HG03520 (cell line): Measurements from ENCODE around the gene TOR3A.
"Not testable (repeated sequence)": the region's sequence is repeated elsewhere in the genome, so short reads cannot be mapped to it uniquely, and the experiment has no call there.

Source experiments
- ATAC-seq: cut with Tn5 transposase; IDR thresholded peaks from one replicate; pipeline ENCODE4 v1.9.1; 2021; ENCODE audit warnings: mild to moderate bottlenecking, moderate library complexity; ENCODE audit not compliant: unreplicated experiment

The TOR3A gene

DNA sequence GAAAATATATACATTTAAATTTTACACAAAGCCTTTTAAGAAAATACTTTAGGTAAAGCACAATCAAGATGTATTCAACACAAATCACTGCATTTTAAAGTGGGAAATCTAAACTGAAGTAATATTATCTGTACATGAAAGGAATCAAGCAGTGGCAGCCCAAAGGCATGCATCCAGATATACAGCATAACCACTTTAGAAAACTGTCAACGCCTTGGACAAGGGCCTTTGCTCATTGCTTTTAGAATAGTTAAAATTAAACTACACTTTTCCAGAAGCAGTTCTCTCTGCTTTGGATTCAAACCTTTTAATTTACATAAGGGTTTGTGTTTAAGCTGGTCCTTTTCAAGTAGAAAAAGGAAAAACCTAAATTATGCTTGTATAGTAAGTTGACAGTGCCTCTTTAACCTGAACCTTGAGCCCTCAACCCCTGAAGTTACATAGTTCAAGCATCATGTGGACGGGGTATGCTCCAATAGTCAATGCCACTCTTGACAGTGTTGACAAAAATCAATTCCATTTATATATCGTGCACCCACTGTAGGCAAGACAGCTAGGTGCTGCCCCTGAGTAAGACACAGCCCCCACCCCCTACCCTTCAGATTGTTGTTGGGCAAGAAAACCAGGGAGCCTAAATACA, 22.9 kb downstream of the TOR3A start:
- no peak for ATAC-seq

- no peak for ATAC-seq
These were observed 23.5 kb downstream of the TOR3A start for GRCh38 chr1:179105393-179105792.

DNA sequence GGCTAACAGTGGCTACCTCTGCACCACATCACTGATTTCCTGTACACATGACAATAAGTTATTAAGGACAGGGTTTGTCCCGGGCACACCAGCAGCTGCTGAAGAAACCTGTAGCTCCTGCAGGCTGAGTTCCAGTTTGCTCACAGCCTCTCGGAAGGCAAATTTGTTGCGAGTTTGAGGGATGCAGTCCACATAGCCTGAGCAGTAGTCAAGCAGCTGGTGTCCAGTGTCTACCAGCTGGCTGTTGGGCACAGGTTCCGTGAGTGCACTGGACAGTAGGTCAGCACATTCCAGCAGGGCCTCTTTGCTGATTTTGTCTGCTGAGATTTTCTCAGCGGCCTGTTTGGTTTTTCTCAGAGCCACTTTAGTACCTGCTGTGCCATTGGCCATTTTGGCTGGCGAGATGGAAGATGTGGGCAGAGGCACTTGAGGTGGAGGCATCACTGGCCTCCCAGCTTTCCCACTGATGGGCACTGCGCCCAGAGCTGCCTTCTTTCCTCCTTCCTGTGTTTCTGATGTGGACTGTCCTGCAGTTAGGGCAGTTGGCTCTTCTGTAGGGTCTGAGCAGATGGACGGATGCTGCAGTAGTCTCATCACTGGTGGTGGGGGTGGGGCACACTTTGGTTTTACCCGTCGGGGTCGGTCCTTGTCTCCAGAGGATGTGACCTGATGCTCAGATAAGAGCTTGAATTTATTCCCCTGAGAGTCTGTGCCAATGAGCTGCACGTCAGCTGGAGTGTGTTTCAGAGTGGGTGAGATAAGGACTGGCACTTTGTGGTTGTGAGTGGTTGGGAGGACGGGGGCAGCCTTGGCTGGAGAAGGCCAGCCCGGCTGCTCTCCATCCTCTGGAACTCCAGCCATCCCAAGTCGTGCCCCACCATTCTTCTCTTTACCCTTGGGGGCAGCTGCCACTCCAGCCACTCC, 26.1 kb downstream of the TOR3A start:
- ATAC-seq = no peak

DNA sequence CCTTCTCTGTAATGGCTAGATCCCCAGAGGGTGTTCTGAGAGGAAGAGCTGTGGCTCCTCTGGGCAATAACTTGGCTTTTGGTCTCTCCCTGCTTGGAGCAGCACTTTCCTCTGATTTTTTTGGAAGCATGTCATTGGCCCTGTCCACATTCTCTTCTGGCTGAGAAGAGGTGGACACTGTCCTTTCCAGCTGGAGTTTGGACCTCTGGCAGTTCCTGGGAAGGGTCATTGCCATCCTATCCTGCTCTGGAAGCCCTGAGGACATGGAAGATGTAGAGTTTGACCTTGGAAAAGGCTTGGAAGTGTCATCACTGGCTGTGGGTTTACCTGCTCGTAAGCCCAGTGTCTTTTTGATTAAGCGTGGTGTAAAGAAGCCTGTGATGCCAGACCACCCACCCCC, 26.8 kb downstream of the TOR3A start:
- no peak for ATAC-seq

GRCh38 chr1:179115181-179115580, 33.3 kb downstream of the TOR3A start:
- no peak for ATAC-seq

- ATAC-seq = no peak
These were observed 37.6 kb downstream of the TOR3A start for GRCh38 chr1:179119513-179119912.

- ATAC-seq = no peak
These were observed 38.9 kb downstream of the TOR3A start for GRCh38 chr1:179120736-179121135.

DNA sequence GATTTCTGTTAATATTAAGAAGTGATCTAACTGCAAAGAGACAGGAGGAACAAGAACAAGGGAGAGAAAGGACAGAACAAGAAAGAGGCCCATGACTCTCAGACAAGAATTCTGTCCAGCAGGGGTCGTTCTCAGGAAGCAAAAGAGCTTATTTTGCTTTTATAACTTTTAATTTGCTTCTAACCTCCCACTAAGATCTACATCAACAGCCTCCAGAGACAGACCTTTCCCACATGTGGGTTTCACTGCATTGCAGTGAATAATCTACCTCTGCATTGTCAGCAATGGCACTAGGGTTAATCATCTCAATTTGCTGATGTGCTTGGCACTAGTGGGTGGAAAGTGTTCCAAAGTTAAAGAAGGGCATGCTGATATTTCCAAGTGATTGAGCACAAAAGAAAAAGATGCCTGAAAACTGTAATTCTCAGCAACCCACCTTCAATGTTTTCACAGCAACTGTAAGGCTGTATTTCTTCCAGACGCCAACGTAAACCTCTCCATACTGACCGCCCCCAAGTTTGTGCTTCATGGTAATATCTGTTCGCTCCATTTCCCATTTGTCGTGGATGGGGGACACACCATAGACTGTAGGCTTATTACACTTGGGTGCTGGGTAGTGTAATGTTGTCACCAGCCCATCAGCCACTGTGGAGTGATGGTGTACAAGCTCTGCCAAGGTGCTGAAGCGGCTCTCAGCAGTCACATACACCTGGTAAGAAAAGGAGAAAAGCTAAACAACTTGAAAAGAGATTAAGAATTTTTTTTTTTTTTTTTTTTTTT, 39.5 kb downstream of the TOR3A start:
- no peak for ATAC-seq

GRCh38 chr1:179124873-179125272, 43.0 kb downstream of the TOR3A start:
- no peak for ATAC-seq

- ATAC-seq = no peak
These were observed 44.6 kb downstream of the TOR3A start for GRCh38 chr1:179126338-179127060.

DNA sequence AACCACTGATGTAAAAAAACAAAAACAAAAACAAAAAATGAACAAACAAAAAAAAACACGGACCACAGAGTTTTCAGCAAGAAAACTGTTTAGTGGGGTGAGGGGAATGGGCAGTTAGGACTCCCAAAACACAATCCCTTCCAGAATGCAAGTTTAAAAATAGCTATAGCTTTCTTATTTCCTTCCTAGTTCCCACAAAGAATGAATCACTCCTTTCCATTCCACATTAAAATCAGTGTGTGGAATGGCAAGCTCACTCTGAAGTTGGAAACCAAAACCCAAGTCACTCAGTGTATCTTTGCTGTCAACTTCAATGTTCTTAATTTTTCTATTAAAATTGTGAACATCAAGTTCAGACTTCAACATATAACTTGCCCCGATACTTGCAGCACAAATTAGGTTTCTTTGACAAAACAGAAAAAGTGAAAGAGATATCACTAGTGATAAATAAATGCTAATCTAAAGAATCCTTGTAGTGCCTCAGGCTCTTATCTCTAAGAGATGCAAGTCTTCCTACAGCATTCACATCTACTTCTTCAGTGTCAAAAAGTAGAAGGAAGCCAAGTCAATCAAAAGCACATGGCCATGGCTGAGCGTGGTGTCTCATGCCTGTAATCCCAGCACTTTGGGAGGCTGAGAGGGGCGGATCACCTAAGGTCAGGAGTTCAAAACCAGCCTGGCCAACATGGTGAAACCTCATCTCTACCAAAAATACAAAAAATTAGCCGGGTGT, 45.5 kb downstream of the TOR3A start:
- no peak for ATAC-seq

GRCh38 chr1:179128520-179128919, 46.6 kb downstream of the TOR3A start:
- ATAC-seq = no peak

GRCh38 chr1:179129702-179130473, 48.0 kb downstream of the TOR3A start:
- ATAC-seq = peak; percentile 96

GRCh38 chr1:179135168-179135567, 53.3 kb downstream of the TOR3A start:
- ATAC-seq = not testable (repeated sequence)

GRCh38 chr1:179135707-179136106, 53.8 kb downstream of the TOR3A start:
- ATAC-seq = not testable (repeated sequence)

DNA sequence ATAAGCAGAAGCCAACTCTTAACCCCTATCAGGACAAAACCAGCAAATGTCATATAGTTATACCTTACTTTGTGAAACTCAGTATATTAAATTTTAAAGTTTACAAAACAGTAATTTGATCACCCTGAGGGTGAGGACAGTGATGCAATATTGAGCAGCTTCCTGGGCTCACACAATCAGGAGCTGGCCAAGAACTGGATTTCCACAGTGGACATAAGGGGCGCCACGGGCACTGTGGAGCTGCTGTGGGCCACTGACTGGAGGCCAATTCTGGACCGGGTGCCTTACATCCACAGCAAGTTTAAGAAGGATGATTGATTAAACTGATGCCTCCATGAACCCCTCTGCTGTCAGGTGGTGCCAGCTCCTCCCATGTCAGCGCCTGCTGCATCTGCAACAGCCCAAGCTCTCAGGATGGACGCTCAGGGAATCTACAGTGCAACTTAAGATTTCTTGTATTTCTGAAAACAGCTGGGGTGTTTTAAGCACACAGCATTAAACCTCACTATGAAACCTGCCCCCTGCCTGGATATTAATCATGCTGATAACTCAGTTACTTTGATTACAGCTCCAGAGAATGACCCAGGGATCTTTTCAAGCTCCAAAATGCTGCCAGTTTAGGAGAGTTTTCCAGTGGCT, 55.9 kb downstream of the TOR3A start:
- ATAC-seq = no peak

DNA sequence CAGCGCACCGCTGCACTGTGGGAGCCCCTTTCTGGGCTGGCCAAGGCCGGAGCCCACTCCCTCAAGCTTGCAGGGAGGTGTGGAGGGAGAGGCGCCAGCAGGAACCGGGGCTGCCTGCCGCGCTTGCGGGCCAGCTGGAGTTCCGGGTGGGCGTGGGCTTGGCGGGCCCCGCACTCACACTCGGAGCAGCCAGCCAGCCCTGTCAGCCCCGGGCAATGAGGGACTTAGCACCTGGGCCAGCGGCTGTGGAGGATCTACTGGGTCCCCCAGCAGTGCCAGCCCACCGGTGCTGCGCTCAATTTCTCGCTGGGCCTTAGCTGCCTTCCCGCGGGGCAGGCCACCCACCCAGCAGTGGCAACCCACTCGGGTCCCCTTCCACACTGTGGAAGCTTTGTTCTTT, 56.9 kb downstream of the TOR3A start:
- not testable (repeated sequence) for ATAC-seq

- ATAC-seq = no peak
These were observed 59.9 kb downstream of the TOR3A start for GRCh38 chr1:179141592-179142251.
